VCaP (cell line): ENCODE measurements around the gene FGF12.

Source experiments
- H3K27ac ChIP-seq: fragments of 450-650 bp; 2 replicates; pipeline ENCODE4 v1.5.1; 2017
- CTCF ChIP-seq: fragments of 450-650 bp; conservative IDR thresholded peaks from 2 replicates; pipeline ENCODE4 v1.5.1; 2017; ENCODE audit warnings: mild to moderate bottlenecking, moderate library complexity

Gene FGF12

DNA sequence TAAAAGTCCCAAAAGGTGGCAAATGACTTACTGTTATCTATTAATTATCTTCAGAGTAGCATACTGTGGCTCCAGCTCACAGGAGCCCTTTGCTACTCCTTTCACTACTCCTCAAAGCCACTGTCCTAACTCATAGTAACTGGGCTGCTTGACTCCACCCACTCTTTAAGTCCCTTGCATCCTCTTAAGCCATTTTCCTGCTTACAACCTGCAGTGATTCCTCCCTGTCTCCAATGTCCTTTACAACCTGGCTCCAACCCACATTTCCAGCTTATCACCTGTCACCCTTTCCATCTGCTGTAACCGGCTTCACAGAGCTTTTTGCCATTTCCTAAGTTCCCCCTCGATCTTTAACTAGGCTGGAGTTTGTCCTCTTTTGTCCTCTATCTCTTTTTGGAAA lies 388.1 kb downstream of the FGF12 start:
- TF ChIP-seq CTCF = no peak
- H3K27ac ChIP-seq = no peak overlapping the region

DNA sequence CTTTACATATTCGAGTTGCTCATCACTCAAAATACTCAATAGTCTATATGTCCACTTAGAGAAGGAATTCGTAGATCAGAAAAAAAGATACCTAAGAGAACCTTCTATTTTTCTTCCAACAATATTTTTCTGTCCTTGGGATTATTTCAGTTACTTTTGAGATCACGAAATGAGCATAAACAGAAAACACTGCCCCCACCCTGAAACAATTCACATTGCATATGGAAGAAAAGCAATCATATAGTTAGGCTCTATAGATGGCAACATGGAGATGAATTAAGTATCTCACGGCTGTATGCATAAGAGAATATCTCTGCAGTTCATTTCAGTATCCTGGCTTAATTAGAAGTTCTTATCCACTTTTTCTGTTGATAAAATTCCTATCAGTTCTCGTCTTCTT lies 391.1 kb downstream of the FGF12 start:
- no peak overlapping the region for H3K27ac ChIP-seq
- TF ChIP-seq CTCF = no peak

- no peak overlapping the region for H3K27ac ChIP-seq
- TF ChIP-seq CTCF = no peak
Measured at GRCh38 chr3:192332386-192333291, 394.7 kb downstream of the FGF12 start.

DNA sequence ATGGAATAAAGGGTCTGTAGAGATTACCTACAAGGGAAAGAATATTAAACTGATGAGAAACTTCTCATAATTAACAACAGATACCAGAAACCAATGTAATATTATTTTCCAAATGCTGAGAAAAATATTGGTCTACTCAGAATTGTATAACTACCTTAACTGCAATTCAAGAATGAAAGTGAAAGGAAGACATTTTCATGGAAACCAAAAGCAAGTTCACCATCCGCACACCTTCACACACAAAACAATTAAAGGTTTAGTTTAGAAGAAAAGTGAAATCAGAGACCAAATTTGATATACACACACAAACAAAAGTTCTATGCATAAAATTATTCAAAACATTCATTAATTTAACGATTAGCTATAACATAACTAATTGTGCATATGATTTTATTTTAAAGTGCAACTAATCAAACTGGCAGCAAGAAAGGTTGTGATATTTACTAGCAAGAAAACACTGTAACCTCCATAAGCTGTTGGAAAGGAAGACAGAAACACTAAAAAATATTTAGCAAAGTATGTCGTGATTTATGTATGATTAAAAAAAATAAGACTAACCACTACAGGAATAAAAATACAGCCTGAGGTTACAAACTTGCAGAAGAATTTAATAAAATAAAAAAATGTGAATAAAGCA lies 395.5 kb downstream of the FGF12 start:
- no peak for TF ChIP-seq CTCF
- H3K27ac ChIP-seq = no peak overlapping the region

- no peak overlapping the region for H3K27ac ChIP-seq
- TF ChIP-seq CTCF = no peak
Measured at GRCh38 chr3:192326656-192327055, 400.7 kb downstream of the FGF12 start.

DNA sequence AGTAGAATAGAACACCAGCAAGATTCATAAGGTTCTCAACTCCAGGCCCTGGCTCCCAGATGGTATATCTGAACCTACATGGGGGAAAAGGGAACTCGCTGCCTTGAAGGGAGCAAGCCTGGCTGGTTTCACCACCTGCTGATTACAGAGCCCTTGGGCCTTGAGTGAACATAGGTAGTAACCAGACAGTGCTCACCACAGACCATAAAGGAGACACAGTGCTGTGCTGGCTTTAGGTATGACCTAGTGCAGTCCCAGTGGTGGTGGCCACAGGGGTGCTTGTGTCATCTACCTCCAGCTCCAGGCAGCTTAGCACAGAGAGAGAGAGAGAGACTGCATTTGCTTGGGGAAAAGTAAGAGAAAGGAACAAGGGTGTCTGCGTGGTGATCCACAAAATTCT lies 409.8 kb downstream of the FGF12 start:
- no peak for TF ChIP-seq CTCF
- no peak overlapping the region for H3K27ac ChIP-seq

DNA sequence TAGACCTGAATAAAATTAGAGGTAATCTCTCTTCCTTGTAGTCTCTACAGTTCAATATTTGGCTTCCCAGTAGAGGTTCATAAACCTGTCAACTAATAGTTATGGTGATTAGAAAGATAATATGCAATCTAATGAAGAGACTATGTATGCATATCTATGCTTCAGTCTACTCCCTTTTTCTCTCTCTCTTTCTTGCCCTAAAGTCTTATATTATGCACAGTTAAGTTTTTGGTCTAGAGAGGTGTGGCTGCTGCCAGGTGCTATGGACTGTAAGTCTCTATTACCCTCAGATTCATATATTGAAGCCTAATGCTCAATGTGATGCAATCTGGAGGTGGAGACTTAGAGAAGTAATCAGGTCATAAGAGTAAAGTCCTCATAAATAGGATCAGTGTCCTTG lies 413.7 kb downstream of the FGF12 start:
- no peak overlapping the region for H3K27ac ChIP-seq
- TF ChIP-seq CTCF = no peak
